Measurements from ENCODE around the gene RGS3. TPM values are rescaled to one million over a fixed set of nuclear protein-coding genes. Genes with fewer than 3 reads are reported as not detected.

Gene RGS3
- total RNA-seq, 4 donors from 2014 or later, result 5.9 to 11.8 (median 9.8) TPM

- TF ChIP-seq CTCF (IDR thresholded peaks at IDR 0.05 in 4 of 5, conservative IDR thresholded peaks at IDR 0.05 in 1 of 5) (no peak), POLR2A (IDR thresholded peaks at IDR 0.05) (no peak)
- ATAC-seq (no peak), DNase-seq (no peak)
- intact Hi-C loops (cut with DNase I; ENCODE audit: low total_unique reads), result no loop called here
- Histone ChIP-seq H3K27me3 (no peaks in the 10 kb centered on the region), H3K9me3 (no peaks in the 10 kb centered on the region), H3K4me1 (peaks cover 23 to 30% of the 10 kb centered on the region in 2 donors), H3K36me3 (no peaks in the 10 kb centered on the region), H3K27ac (no peak overlapping the region), H3K4me3 (no peak overlapping the region)
- in situ Hi-C loops (cut with MboI; ENCODE audit: low sequenced_read_pairs in 4 of 4), result no loop called here
Observed at GRCh38 chr9:113543296-113543981, 79.9 kb downstream of the RGS3 start.

- ATAC-seq (no peak), DNase-seq (no peak)
- Histone ChIP-seq H3K9me3 (no peaks in the 10 kb centered on the region), H3K27me3 (no peaks in the 10 kb centered on the region), H3K27ac (no peak overlapping the region), H3K4me1 (peaks cover 28 to 34% of the 10 kb centered on the region in 2 donors), H3K4me3 (no peak overlapping the region), H3K36me3 (no peaks in the 10 kb centered on the region)
- intact Hi-C loops (cut with DNase I; ENCODE audit: low total_unique reads), result no loop called here
- TF ChIP-seq POLR2A (IDR thresholded peaks at IDR 0.05) (no peak), CTCF (IDR thresholded peaks at IDR 0.05 in 4 of 5, conservative IDR thresholded peaks at IDR 0.05 in 1 of 5) (no peak)
- in situ Hi-C loops (cut with MboI; ENCODE audit: low sequenced_read_pairs in 4 of 4), result no loop called here
Observed at GRCh38 chr9:113543982-113544303, 80.4 kb downstream of the RGS3 start.

- no peak overlapping the region for H3K4me3 ChIP-seq
- intact Hi-C loops (cut with DNase I; ENCODE audit: low total_unique reads) (no loop called here), in situ Hi-C loops (cut with MboI; ENCODE audit: low sequenced_read_pairs in 4 of 4) (no loop called here)
- H3K9me3 ChIP-seq, result no peaks in the 10 kb centered on the region
- H3K36me3 ChIP-seq, result no peaks in the 10 kb centered on the region
- DNase-seq (no peak), ATAC-seq (no peak)
- TF ChIP-seq CTCF (IDR thresholded peaks at IDR 0.05 in 4 of 5, conservative IDR thresholded peaks at IDR 0.05 in 1 of 5), result no peak
- no peak for TF ChIP-seq POLR2A (IDR thresholded peaks at IDR 0.05)
- H3K27me3 ChIP-seq, result no peaks in the 10 kb centered on the region
- peaks cover 38 to 46% of the 10 kb centered on the region in 2 donors for H3K4me1 ChIP-seq
- no peak overlapping the region for H3K27ac ChIP-seq
Observed at GRCh38 chr9:113545068-113545467, 81.5 kb downstream of the RGS3 start.

- H3K4me3 ChIP-seq, result no peak overlapping the region
- ATAC-seq (no peak), DNase-seq (no peak)
- peaks cover 40 to 46% of the 10 kb centered on the region in 2 donors for H3K4me1 ChIP-seq
- no peaks in the 10 kb centered on the region for H3K9me3 ChIP-seq
- intact Hi-C loops (cut with DNase I; ENCODE audit: low total_unique reads), result no loop called here
- H3K36me3 ChIP-seq, result no peaks in the 10 kb centered on the region
- peak overlapping the region in 3 of 4 donors; percentile 17 to 76 (median 35) for H3K27ac ChIP-seq
- no peak for TF ChIP-seq CTCF (IDR thresholded peaks at IDR 0.05 in 4 of 5, conservative IDR thresholded peaks at IDR 0.05 in 1 of 5)
- TF ChIP-seq POLR2A (IDR thresholded peaks at IDR 0.05), result no peak
- no peaks in the 10 kb centered on the region for H3K27me3 ChIP-seq
- in situ Hi-C loops (cut with MboI; ENCODE audit: low sequenced_read_pairs in 4 of 4), result no loop called here
Observed at GRCh38 chr9:113546566-113546965, 83.0 kb downstream of the RGS3 start.

GRCh38 chr9:113547501-113547900, 84.0 kb downstream of the RGS3 start:
- no peak for TF ChIP-seq CTCF (IDR thresholded peaks at IDR 0.05 in 4 of 5, conservative IDR thresholded peaks at IDR 0.05 in 1 of 5)
- TF ChIP-seq POLR2A (IDR thresholded peaks at IDR 0.05), result no peak
- H3K4me1 ChIP-seq, result peaks cover 39 to 46% of the 10 kb centered on the region in 2 donors
- intact Hi-C loops (cut with DNase I; ENCODE audit: low total_unique reads), result no loop called here
- H3K36me3 ChIP-seq, result no peaks in the 10 kb centered on the region
- H3K9me3 ChIP-seq, result no peaks in the 10 kb centered on the region
- in situ Hi-C loops (cut with MboI; ENCODE audit: low sequenced_read_pairs in 4 of 4), result no loop called here
- no peak for ATAC-seq
- H3K27me3 ChIP-seq, result no peaks in the 10 kb centered on the region
- H3K27ac ChIP-seq, result peak overlapping the region; percentile 76 to 87 (median 78)
- DNase-seq, result no peak
- H3K4me3 ChIP-seq, result no peak overlapping the region

Data from gastrocnemius medialis (tissue), 4 donors.